ENCODE measurements around the gene GPR84.
A peak's percentile ranks its signal among the peaks of the same experiment; 100 is the strongest.

The GPR84 gene

GRCh38 chr12:54392485-54393206 lies 28.4 kb upstream of the GPR84 start:
- no peak for DNase-seq (ENCODE audit: low read depth in 1 of 2, low spot score in 1 of 2)

- DNase-seq (ENCODE audit: low read depth in 1 of 2, low spot score in 1 of 2) = peak; percentile 45 to 55
Observed at GRCh38 chr12:54390668-54391551, 26.6 kb upstream of the GPR84 start.

- no peak for DNase-seq (ENCODE audit: low read depth in 1 of 2, low spot score in 1 of 2)
Observed at GRCh38 chr12:54390176-54390667, 25.9 kb upstream of the GPR84 start.

DNA sequence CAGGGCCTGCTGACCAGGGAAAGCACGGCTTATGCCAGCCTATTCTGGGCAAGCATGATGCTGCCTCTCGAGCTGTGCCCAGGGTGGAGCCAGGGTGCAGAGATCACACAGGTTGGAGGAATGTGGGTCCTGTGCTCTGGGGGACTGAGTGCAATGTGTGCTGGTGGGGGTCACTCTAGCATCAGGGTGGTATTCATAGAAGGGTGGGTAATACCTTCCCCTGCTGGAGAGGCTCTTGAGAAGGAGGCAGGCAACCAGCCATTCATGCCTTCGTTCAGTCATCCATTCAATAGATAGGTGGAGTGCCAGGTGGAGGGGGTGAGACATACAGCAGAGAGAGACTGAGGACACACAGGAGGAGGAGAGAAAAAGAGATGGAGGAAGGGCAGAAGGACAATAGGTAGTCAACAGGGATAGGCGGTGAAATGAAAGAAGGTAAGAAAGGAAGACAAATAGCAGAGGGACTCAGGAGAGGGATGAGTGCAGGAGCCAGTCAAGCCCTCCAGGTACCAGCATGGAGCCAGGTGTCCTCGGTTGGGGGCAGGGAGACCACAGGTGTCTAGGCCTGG lies 25.4 kb upstream of the GPR84 start:
- no peak for DNase-seq (ENCODE audit: low read depth in 1 of 2, low spot score in 1 of 2)

GRCh38 chr12:54389134-54389508 lies 24.8 kb upstream of the GPR84 start:
- no peak for DNase-seq (ENCODE audit: low read depth in 1 of 2, low spot score in 1 of 2)

DNA sequence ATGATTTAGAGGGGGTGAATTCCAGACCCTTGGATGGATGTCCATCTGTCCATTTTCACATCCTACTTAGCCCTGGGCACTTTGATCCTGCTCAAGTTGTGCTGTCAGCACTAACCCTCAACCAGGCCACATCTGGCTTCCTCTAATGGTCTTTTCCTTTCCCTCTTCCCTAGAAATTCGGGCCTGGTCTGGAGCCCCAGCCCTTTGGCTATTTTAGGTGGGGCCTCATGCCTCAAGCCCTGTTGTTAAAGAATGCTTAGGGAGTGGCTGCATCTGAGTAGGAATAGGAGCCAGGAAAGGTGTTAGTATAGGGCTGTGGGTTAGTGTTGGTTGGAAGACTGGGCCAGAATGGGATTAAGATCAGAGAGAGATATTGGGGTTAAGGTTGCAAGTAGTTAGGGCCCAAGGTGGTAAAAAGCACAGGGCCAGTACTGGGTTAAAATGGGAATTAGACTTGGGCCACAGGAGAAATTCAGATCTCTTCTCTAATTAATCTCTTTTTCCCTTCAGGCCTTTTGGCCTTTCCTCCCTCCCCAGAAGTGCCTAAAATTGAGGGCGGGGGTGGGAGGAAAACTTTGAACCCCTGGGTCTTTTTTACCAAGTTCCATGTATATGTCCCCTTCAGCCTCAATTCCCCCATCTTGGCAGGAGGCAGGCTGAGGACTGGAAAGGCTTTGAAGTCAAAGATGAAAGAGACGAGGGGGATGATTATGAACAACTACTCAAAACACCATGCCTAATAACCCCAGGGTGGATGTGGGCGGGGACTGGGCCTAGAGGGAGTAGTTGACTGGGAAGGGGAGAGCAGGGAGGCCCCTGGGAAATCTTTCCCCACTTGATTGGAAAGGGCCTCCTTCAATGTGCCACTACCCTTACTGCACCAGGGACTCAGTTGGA lies 24.2 kb upstream of the GPR84 start:
- DNase-seq (ENCODE audit: low read depth in 1 of 2, low spot score in 1 of 2) = no peak

GRCh38 chr12:54387114-54387467 lies 22.8 kb upstream of the GPR84 start:
- DNase-seq (ENCODE audit: low read depth in 1 of 2, low spot score in 1 of 2) = no peak

GRCh38 chr12:54386403-54387113 lies 22.3 kb upstream of the GPR84 start:
- DNase-seq (ENCODE audit: low read depth in 1 of 2, low spot score in 1 of 2) = no peak

GRCh38 chr12:54385251-54385914 lies 21.1 kb upstream of the GPR84 start:
- DNase-seq (ENCODE audit: low read depth in 1 of 2, low spot score in 1 of 2) = no peak

DNA sequence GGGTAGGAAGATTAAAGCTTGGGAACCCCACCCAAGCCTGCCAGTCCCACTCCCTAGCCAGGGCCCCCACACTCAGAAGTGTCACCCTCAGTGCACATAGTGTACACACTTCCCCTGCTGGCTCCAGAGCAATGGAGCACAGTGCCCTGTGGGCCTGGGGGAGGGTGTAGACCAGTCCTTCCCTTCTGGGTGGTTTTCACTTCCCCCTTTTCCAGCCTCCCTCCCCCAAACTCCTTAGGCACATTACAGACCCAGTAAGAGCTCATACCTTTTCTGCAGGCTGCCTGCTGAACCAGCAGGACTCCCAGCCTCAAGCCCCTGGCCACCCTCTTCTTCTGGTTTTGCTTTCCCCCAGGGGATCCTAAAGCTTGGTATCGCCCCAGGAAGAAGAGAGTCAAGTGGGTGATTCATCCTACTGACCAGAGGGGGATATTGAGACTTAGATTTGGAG lies 20.3 kb upstream of the GPR84 start, which contains the start of gene ZNF385A:
TSS of gene ZNF385A (minus strand) at position 143 of the 451 bp plus-strand sequence. CDS start 219 bp downstream, outside the sequence.
- no peak for DNase-seq (ENCODE audit: low read depth in 1 of 2, low spot score in 1 of 2)

DNA sequence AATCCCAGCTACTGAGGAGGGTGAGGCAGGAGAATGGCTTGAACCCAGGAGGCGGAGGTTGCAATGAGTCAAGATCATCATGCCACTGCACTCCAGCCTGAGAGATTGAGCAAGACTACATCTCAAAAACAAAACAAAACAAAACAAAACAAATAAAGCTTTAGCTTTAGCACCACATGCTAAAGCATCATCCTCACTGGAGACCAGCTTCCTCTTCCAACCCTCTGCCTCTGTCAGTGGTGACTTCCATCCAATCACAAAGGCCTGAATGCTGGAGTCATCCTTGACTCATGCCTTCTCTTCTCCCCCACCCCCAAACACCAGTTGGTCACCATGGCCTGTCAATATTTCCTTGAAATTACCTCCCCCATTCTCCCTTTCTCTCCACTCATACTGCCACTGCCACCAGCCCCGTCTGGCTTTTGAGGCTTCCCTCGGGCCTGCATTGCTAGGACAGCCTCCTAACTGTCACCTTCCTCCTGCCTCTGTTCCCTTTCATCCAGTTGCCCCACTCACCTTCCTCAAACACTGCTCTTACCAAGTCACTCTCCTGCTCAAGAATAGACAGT lies 18.8 kb upstream of the GPR84 start:
- DNase-seq (ENCODE audit: low read depth in 1 of 2, low spot score in 1 of 2) = no peak

- no peak for DNase-seq (ENCODE audit: low read depth in 1 of 2, low spot score in 1 of 2)
Observed at GRCh38 chr12:54381136-54381535, 16.9 kb upstream of the GPR84 start.

- DNase-seq (ENCODE audit: low read depth in 1 of 2, low spot score in 1 of 2) = peak; percentile 78 to 84
Observed at GRCh38 chr12:54379398-54380201, 15.3 kb upstream of the GPR84 start.

- DNase-seq (ENCODE audit: low read depth in 1 of 2, low spot score in 1 of 2) = no peak
Observed at GRCh38 chr12:54378796-54379397, 14.6 kb upstream of the GPR84 start.

GRCh38 chr12:54377797-54378515 lies 13.7 kb upstream of the GPR84 start:
- DNase-seq (ENCODE audit: low read depth in 1 of 2, low spot score in 1 of 2) = no peak

GRCh38 chr12:54377007-54377406 lies 12.7 kb upstream of the GPR84 start:
- no peak for DNase-seq (ENCODE audit: low read depth in 1 of 2, low spot score in 1 of 2)

GRCh38 chr12:54376596-54376995 lies 12.3 kb upstream of the GPR84 start:
- no peak for DNase-seq (ENCODE audit: low read depth in 1 of 2, low spot score in 1 of 2)

DNA sequence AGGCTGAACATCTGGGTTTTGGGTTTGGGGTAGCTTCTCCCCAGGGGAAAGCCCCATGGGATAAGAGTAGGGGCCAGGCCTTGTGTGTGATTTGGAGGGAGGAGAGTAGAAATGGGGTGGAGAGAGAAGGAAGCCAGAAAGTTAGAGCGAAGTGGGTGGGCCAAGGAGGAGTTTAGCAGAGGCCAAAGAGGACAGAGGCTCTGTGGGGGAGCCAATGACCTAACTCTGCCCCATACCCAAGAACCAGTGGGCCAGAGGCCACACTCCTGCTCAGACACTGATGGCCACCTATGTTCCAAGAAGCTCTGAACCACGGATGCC lies 10.9 kb upstream of the GPR84 start:
- no peak for DNase-seq (ENCODE audit: low read depth in 1 of 2, low spot score in 1 of 2)

Data from stimulated activated CD4-positive, alpha-beta T cell treated with anti-CD3 and anti-CD28 coated beads, Interleukin-15, amount 100 ng/mL, for 1 hour (primary cell).